Measurements from ENCODE around the gene TMCC2.

- TF ChIP-seq, protein P1, sequence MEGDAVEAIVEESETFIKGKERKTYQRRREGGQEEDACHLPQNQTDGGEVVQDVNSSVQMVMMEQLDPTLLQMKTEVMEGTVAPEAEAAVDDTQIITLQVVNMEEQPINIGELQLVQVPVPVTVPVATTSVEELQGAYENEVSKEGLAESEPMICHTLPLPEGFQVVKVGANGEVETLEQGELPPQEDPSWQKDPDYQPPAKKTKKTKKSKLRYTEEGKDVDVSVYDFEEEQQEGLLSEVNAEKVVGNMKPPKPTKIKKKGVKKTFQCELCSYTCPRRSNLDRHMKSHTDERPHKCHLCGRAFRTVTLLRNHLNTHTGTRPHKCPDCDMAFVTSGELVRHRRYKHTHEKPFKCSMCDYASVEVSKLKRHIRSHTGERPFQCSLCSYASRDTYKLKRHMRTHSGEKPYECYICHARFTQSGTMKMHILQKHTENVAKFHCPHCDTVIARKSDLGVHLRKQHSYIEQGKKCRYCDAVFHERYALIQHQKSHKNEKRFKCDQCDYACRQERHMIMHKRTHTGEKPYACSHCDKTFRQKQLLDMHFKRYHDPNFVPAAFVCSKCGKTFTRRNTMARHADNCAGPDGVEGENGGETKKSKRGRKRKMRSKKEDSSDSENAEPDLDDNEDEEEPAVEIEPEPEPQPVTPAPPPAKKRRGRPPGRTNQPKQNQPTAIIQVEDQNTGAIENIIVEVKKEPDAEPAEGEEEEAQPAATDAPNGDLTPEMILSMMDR (IDR thresholded peaks at IDR 0.05; ENCODE audit: control extremely low read depth in 1 of 3, insufficient read depth in 1 of 3, low read depth in 1 of 3, low read length in 3 of 3) = peak in 2 of 3 experiments; percentile 96 to 100; a peak in 3 of 4 replicates
- TF ChIP-seq SUZ12 (IDR thresholded peaks at IDR 0.05; ENCODE audit: low read length) (no peak), GABPA (IDR thresholded peaks at IDR 0.05; ENCODE audit: borderline replicate concordance, insufficient read depth, low read length) (no peak), FOSL1 (IDR thresholded peaks at IDR 0.05; ENCODE audit: insufficient read depth, low read depth, low read length) (no peak)
These were observed 45.8 kb downstream of the TMCC2 start for GRCh38 chr1:205273551-205273982.

Data from H1 (cell line).